ENCODE measurements around the gene HOXC10.

Gene HOXC10

DNA sequence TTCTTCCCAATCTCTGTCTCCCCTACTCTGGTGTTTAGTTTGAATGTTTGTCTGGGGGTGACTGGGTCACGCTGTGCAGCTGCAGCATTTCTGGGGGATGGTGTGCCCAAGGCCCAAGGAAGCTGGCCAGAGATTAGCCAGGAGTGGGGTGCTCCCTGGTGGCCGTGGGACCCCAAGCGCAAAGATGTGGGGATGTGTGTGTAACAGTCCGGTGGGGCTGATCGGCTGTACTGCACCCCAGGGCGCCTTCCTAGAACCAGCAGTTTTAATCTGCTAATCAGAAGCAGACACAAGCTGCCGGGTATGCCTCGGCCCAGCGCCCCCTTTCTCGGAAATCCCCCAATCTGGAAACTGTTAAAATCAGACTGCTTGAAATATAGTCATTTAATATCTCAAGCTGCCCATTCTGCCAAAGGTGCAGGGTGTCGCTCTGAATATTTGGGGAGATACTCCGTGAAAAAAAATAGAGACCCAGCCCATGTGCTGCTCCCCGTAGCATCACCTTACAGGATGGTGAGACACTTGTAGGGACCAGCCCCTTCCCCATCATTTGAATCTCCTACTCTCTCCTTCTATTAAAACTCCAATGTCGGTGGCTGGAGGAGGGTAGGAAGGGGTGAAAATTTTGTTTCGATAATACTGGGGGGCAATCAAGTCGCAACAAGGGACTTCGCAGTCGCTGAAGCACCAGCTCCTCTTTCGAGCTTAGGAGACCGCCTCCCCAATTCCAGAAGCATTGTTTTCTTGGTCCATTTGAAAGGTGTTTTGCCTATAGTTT is 19.3 kb downstream of the HOXC10 start:
- no peak for DNase-seq (ENCODE audit: low spot score)
- H3K27ac ChIP-seq = no peak overlapping the region
- H3K4me3 ChIP-seq = no peak overlapping the region
- TF ChIP-seq CTCF (IDR thresholded peaks at IDR 0.05) = no peak

- H3K27ac ChIP-seq = no peak overlapping the region
- no peak for TF ChIP-seq CTCF (IDR thresholded peaks at IDR 0.05)
- no peak for DNase-seq (ENCODE audit: low spot score)
- no peak overlapping the region for H3K4me3 ChIP-seq
Measured at GRCh38 chr12:54004841-54005530, 20.0 kb downstream of the HOXC10 start.

- no peak for TF ChIP-seq CTCF (IDR thresholded peaks at IDR 0.05)
- no peak overlapping the region for H3K4me3 ChIP-seq
- no peak overlapping the region for H3K27ac ChIP-seq
- no peak for DNase-seq (ENCODE audit: low spot score)
Measured at GRCh38 chr12:54005531-54005852, 20.5 kb downstream of the HOXC10 start.

DNA sequence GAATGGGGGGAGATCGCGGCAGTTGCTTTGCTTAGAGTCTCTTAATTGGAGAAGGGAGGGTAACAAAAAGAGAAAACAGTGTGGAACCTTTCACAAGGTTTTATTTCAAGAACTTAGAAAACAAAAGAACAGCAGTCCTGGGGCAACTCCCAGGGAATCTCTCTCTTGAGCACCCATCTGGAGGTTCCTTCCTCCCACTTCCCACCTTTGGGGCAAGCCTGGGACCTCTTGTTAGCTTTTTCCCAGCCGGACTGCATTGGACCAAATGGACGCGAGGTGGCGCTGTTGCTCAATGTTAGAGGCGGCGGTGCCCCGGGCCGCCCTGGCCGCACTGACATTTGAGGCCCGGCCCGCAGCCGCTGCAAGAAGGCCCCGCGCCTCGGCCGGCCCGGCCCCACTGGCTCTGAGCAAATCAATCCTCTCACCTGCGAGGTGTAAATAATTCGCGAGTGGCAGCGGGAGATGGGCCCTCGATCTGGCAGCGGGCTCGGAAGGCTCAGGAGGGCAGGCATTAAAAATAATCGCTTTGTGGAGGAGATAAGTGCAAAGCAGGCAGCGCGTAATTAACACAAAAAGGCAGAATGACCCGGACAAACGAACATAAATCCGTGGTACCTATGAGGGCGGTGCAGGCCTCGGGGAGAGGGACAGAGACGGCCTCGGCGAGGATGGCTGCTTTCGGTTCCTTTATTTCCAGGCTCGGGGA is 21.1 kb downstream of the HOXC10 start:
- Histone ChIP-seq H3K27ac (no peak overlapping the region), H3K4me3 (peak overlapping the region; percentile 15)
- DNase-seq (ENCODE audit: low spot score) = peak; percentile 82
- TF ChIP-seq CTCF (IDR thresholded peaks at IDR 0.05) = peak; percentile 88

GRCh38 chr12:54006559-54007220 is 21.7 kb downstream of the HOXC10 start:
- DNase-seq (ENCODE audit: low spot score) = no peak
- TF ChIP-seq CTCF (IDR thresholded peaks at IDR 0.05) = no peak
- Histone ChIP-seq H3K27ac (no peak overlapping the region), H3K4me3 (peak overlapping the region; percentile 15)

DNA sequence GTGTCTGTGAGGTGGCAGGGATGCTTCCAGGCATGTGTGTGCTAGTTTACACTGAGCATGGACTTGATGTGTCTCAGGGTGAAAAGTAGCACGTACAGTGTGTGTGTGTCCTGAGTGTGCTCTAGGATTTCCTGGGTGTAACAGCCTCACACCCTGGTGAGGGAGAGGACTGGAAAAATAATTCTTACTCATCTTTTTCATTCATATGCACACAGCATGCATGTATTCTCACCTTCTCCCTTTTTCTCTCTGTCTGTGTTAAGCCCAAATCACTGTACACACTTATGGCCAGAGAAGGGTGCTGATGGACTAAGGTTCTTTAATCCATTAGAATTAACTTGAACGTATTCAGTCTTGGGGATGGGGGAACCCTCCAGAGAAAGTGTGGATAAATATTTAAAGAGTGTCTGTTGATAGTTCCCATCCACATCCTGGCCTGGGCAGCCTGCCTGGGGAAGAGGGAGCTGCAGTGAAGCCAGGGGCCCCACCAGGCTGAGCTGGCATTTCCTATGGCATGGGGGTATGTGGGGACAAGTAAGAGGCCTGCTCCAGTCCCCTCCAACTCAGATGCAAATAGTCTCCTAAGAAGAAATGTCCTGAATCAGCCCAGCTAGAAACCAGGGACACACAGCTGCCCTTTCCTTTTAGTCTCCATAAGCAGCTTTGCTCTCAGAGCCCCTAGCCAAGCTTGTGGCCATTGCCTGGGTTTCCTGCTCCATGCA is 22.8 kb downstream of the HOXC10 start:
- H3K4me3 ChIP-seq = no peak overlapping the region
- DNase-seq (ENCODE audit: low spot score) = no peak
- TF ChIP-seq CTCF (IDR thresholded peaks at IDR 0.05) = no peak
- H3K27ac ChIP-seq = no peak overlapping the region

All from coronary artery (tissue), 2 donors.